Inferior parietal cortex (tissue), 1 donor: ENCODE measurements around the gene NDC1.
"Not testable (repeated sequence)": the region's sequence is repeated elsewhere in the genome, so short reads cannot be mapped to it uniquely, and the experiment has no call there.

Source experiments
- DNase-seq: peaks from one replicate; pipeline ENCODE4 v3.0.0-alpha.2; 2016; ENCODE audit errors: extremely low spot score

NDC1 gene

GRCh38 chr1:53837924-53838653 is at the start of gene NDC1:
Gene NDC1 (minus strand): TSS chr1:53838296. CDS start chr1:53838261, 35 bp downstream.
- DNase-seq: peak; percentile 98

- DNase-seq: not testable (repeated sequence)
Observed at GRCh38 chr1:53883600-53883999, 45.5 kb upstream of the NDC1 start.

- DNase-seq: not testable (repeated sequence)
Observed at GRCh38 chr1:53881853-53882252, 43.8 kb upstream of the NDC1 start.

GRCh38 chr1:53878492-53879105 is 40.5 kb upstream of the NDC1 start:
- DNase-seq: peak; percentile 65

GRCh38 chr1:53875150-53875549 is 37.1 kb upstream of the NDC1 start:
- not testable (repeated sequence) for DNase-seq

GRCh38 chr1:53871773-53872484 is 33.8 kb upstream of the NDC1 start:
- DNase-seq: no peak

GRCh38 chr1:53871221-53871620 is 33.1 kb upstream of the NDC1 start:
- no peak for DNase-seq

- DNase-seq: no peak
Observed at GRCh38 chr1:53869454-53870117, 31.5 kb upstream of the NDC1 start.

- DNase-seq: no peak
Observed at GRCh38 chr1:53868565-53868964, 30.5 kb upstream of the NDC1 start.

GRCh38 chr1:53862507-53862906 is 24.4 kb upstream of the NDC1 start:
- no peak for DNase-seq

GRCh38 chr1:53860967-53861411 is 22.9 kb upstream of the NDC1 start:
- DNase-seq: peak; percentile 66

- DNase-seq: no peak
Observed at GRCh38 chr1:53851571-53852285, 13.6 kb upstream of the NDC1 start.

GRCh38 chr1:53850082-53850673 is 12.1 kb upstream of the NDC1 start:
- DNase-seq: no peak

GRCh38 chr1:53847980-53848379 is 9.9 kb upstream of the NDC1 start:
- no peak for DNase-seq

- no peak for DNase-seq
Observed at GRCh38 chr1:53842347-53842746, 4.3 kb upstream of the NDC1 start.

- no peak for DNase-seq
Observed at GRCh38 chr1:53838654-53838974, 518 bp upstream of the NDC1 start.

- DNase-seq: no peak
Observed at GRCh38 chr1:53837646-53837923, 511 bp downstream of the NDC1 start.

GRCh38 chr1:53835491-53835890 is 2.6 kb downstream of the NDC1 start:
- no peak for DNase-seq

GRCh38 chr1:53834776-53835175 is 3.3 kb downstream of the NDC1 start:
- no peak for DNase-seq

- DNase-seq: no peak
Observed at GRCh38 chr1:53833393-53833792, 4.7 kb downstream of the NDC1 start.

GRCh38 chr1:53826367-53826766 is 11.7 kb downstream of the NDC1 start:
- DNase-seq: no peak

GRCh38 chr1:53825306-53825705 is 12.8 kb downstream of the NDC1 start:
- no peak for DNase-seq
